GM12878 (cell line): ENCODE results near the gene TBC1D12. TPM values are rescaled to one million over a fixed set of nuclear protein-coding genes. Genes with fewer than 3 reads are reported as not detected.

ENCODE experiments used
- NFYB ChIP-seq: IDR thresholded peaks from 2 replicates; pipeline ENCODE4 v1.6.1; 2011; ENCODE audit warnings: low read depth, mild to moderate bottlenecking, low read length, improper control_type of control experiment, moderate library complexity; ENCODE audit not compliant: insufficient read depth
- RUNX3 ChIP-seq: IDR thresholded peaks from 2 replicates; pipeline ENCODE4 v1.6.1; 2012; ENCODE audit warnings: low read length, inconsistent platforms
- SIN3A ChIP-seq: IDR thresholded peaks from 2 replicates; pipeline ENCODE4 v1.6.1; 2012; ENCODE audit warnings: low read depth, low read length, improper control_type of control experiment
- SUPT20H ChIP-seq: IDR thresholded peaks from 2 replicates; pipeline ENCODE4 v1.6.1; 2011; ENCODE audit warnings: low read depth, mild to moderate bottlenecking, low read length, moderate library complexity, borderline replicate concordance; ENCODE audit not compliant: control insufficient read depth
- ZNF217 ChIP-seq: fragments of 450-650 bp; IDR thresholded peaks from 2 replicates; pipeline ENCODE4 v1.6.1; 2017; ENCODE audit warnings: antibody characterized with exemption, mild to moderate bottlenecking
- ZNF24 ChIP-seq: fragments of 450-650 bp; IDR thresholded peaks from 2 replicates; pipeline ENCODE4 v1.6.1; 2017; ENCODE audit warnings: antibody characterized with exemption, mild to moderate bottlenecking
- polyA plus RNA-seq, 11 experiments: library from polyadenylated mRNA; depleted of rRNA in 4 of 11; unstranded in 6 of 11; stranded (reverse) in 5 of 11; fragments of >200 nt; fragmentation: Nextera tagmentation in 4 of 11; fragmentation: Illumina TruSeq in 1 of 11; extraction: Ambion mirVana in 4 of 11; extraction: Trizol in 1 of 11; gene quantifications; 1 replicate in 1 of 11; 2 replicates in 10 of 11; pipeline versions ENCODE4 v1.2.1 to v1.2.3, GENCODE V29; 2011 to 2016; ENCODE audit warnings: inconsistent platforms in 2 of 11, missing spikeins in 2 of 11, low read depth in 1 of 11
- total RNA-seq, 4 experiments: library from RNA; depleted of rRNA in 3 of 4; stranded (reverse); fragments of >200 nt in 3 of 4; fragmentation: Illumina TruSeq in 1 of 4; extraction: Trizol in 1 of 4; gene quantifications; 2 replicates each; pipeline versions ENCODE4 v1.2.1 to v1.2.3, GENCODE V29; 2013 to 2021
- TF ChIP-seq, protein P1 (sequence below): fragments of 450-650 bp; formaldehyde crosslinking; IDR thresholded peaks from 2 replicates; pipeline ENCODE4 v1.4.0; 2020; ENCODE audit warnings: mild to moderate bottlenecking, moderate library complexity
- TF ChIP-seq, protein P2 (sequence below): fragments of 450-650 bp; IDR thresholded peaks from 2 replicates; pipeline ENCODE4 v1.6.1; 2016; ENCODE audit warnings: mild to moderate bottlenecking
- TF ChIP-seq, protein P3 (sequence below): fragments of 450-650 bp; IDR thresholded peaks from 2 replicates; pipeline ENCODE4 v1.6.1; 2017; ENCODE audit warnings: mild to moderate bottlenecking, moderate library complexity

Gene TBC1D12
- total and polyA plus RNA-seq, 10 of the 15 experiments (the other 5 are each of a cell fraction or from before 2014, with no cell fraction given): 2.6 to 7.5 (median 3.8) TPM

DNA sequence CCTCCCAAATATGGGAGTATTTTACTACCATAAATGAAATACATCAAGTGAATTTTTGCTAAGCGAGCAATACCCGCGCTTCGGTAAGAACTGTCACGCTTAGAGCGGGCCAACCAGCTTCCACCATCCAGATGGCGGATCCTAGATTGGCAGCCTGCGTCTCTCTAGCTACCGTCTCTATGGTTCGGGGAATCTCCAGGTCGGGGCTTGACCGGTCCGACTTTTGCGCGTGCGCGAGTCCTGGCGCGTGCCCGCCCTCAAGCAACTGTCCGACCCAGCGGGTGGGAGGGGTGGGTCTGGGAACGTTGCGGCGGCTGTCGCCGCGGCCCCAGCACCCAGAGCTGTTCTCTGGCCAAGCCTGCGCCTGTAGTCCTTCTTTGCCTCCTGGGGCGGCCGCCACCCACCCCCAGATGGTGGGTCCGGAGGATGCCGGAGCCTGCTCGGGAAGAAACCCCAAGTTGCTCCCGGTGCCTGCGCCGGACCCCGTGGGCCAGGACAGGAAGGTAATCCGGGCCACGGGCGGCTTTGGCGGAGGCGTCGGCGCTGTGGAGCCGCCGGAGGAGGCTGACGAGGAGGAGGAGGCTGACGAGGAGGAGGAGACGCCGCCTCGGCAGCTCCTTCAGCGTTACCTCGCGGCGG lies at the start of gene TBC1D12 (continued):
- TF ChIP-seq, protein P1, sequence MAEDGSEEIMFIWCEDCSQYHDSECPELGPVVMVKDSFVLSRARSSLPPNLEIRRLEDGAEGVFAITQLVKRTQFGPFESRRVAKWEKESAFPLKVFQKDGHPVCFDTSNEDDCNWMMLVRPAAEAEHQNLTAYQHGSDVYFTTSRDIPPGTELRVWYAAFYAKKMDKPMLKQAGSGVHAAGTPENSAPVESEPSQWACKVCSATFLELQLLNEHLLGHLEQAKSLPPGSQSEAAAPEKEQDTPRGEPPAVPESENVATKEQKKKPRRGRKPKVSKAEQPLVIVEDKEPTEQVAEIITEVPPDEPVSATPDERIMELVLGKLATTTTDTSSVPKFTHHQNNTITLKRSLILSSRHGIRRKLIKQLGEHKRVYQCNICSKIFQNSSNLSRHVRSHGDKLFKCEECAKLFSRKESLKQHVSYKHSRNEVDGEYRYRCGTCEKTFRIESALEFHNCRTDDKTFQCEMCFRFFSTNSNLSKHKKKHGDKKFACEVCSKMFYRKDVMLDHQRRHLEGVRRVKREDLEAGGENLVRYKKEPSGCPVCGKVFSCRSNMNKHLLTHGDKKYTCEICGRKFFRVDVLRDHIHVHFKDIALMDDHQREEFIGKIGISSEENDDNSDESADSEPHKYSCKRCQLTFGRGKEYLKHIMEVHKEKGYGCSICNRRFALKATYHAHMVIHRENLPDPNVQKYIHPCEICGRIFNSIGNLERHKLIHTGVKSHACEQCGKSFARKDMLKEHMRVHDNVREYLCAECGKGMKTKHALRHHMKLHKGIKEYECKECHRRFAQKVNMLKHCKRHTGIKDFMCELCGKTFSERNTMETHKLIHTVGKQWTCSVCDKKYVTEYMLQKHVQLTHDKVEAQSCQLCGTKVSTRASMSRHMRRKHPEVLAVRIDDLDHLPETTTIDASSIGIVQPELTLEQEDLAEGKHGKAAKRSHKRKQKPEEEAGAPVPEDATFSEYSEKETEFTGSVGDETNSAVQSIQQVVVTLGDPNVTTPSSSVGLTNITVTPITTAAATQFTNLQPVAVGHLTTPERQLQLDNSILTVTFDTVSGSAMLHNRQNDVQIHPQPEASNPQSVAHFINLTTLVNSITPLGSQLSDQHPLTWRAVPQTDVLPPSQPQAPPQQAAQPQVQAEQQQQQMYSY (CRISPR knock-in tag): no peak
- TF ChIP-seq, protein P2, sequence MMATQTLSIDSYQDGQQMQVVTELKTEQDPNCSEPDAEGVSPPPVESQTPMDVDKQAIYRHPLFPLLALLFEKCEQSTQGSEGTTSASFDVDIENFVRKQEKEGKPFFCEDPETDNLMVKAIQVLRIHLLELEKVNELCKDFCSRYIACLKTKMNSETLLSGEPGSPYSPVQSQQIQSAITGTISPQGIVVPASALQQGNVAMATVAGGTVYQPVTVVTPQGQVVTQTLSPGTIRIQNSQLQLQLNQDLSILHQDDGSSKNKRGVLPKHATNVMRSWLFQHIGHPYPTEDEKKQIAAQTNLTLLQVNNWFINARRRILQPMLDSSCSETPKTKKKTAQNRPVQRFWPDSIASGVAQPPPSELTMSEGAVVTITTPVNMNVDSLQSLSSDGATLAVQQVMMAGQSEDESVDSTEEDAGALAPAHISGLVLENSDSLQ: peak; percentile 96
- TF ChIP-seq, protein P3, sequence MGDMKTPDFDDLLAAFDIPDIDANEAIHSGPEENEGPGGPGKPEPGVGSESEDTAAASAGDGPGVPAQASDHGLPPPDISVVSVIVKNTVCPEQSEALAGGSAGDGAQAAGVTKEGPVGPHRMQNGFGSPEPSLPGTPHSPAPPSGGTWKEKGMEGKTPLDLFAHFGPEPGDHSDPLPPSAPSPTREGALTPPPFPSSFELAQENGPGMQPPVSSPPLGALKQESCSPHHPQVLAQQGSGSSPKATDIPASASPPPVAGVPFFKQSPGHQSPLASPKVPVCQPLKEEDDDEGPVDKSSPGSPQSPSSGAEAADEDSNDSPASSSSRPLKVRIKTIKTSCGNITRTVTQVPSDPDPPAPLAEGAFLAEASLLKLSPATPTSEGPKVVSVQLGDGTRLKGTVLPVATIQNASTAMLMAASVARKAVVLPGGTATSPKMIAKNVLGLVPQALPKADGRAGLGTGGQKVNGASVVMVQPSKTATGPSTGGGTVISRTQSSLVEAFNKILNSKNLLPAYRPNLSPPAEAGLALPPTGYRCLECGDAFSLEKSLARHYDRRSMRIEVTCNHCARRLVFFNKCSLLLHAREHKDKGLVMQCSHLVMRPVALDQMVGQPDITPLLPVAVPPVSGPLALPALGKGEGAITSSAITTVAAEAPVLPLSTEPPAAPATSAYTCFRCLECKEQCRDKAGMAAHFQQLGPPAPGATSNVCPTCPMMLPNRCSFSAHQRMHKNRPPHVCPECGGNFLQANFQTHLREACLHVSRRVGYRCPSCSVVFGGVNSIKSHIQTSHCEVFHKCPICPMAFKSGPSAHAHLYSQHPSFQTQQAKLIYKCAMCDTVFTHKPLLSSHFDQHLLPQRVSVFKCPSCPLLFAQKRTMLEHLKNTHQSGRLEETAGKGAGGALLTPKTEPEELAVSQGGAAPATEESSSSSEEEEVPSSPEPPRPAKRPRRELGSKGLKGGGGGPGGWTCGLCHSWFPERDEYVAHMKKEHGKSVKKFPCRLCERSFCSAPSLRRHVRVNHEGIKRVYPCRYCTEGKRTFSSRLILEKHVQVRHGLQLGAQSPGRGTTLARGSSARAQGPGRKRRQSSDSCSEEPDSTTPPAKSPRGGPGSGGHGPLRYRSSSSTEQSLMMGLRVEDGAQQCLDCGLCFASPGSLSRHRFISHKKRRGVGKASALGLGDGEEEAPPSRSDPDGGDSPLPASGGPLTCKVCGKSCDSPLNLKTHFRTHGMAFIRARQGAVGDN: peak; percentile 50
- TF ChIP-seq ZNF24: 0 out of 2 replicates have a peak, but pooled peaks have one; percentile 11
- no peak for TF ChIP-seq ZNF217
- no peak for TF ChIP-seq SUPT20H
- 0 out of 2 replicates have a peak, but pooled peaks have one; percentile 51 for TF ChIP-seq NFYB
- TF ChIP-seq RUNX3: peak; percentile 37; the same call in 1 of the 2 replicates
- TF ChIP-seq SIN3A: peak; percentile 50; the same call in 1 of the 2 replicates
